SJSA1 (cell line): ENCODE measurements around the gene METRNL. TPM values are rescaled to one million over a fixed set of nuclear protein-coding genes. Genes with fewer than 3 reads are reported as not detected.

ENCODE experiments used
- DNase-seq, 2 experiments: peaks; one replicate each; pipeline ENCODE4 v3.0.0-alpha.2; 2015 to 2020; ENCODE audit warnings: low spot score in 2 of 2, low read depth in 1 of 2
- H3K27ac ChIP-seq: fragments of 250-450 bp; sonication (Bioruptor Pico); 2 replicates; pipeline ENCODE4 v1.5.1; 2020; ENCODE audit warnings: mild to moderate bottlenecking, moderate library complexity
- H3K27me3 ChIP-seq: fragments of 250-450 bp; sonication (Bioruptor Pico); replicated peaks from 2 replicates; pipeline ENCODE4 v1.5.1; 2020; ENCODE audit warnings: mild to moderate bottlenecking, moderate library complexity
- H3K36me3 ChIP-seq: fragments of 250-450 bp; sonication (Bioruptor Pico); 2 replicates; pipeline ENCODE4 v1.5.1; 2020; ENCODE audit warnings: mild to moderate bottlenecking
- H3K4me1 ChIP-seq: fragments of 250-450 bp; sonication (Bioruptor Pico); replicated peaks from 2 replicates; pipeline ENCODE4 v1.6.1; 2021; ENCODE audit warnings: mild to moderate bottlenecking
- H3K4me3 ChIP-seq: fragments of 250-450 bp; sonication (Bioruptor Pico); 2 replicates; pipeline ENCODE4 v1.5.1; 2020; ENCODE audit warnings: mild to moderate bottlenecking
- H3K9me3 ChIP-seq: fragments of 250-450 bp; sonication (Bioruptor Pico); replicated peaks from 2 replicates; pipeline ENCODE4 v1.5.1; 2020; ENCODE audit warnings: mild to moderate bottlenecking
- total RNA-seq: library from RNA; depleted of rRNA; stranded (reverse); fragments of >200 nt; shearing (Covaris generic); gene quantifications from 2 replicates; pipeline ENCODE4 v1.2.3, GENCODE V29; 2014

METRNL gene
- total RNA-seq, 1 experiment from 2014 or later: 128 TPM

DNA sequence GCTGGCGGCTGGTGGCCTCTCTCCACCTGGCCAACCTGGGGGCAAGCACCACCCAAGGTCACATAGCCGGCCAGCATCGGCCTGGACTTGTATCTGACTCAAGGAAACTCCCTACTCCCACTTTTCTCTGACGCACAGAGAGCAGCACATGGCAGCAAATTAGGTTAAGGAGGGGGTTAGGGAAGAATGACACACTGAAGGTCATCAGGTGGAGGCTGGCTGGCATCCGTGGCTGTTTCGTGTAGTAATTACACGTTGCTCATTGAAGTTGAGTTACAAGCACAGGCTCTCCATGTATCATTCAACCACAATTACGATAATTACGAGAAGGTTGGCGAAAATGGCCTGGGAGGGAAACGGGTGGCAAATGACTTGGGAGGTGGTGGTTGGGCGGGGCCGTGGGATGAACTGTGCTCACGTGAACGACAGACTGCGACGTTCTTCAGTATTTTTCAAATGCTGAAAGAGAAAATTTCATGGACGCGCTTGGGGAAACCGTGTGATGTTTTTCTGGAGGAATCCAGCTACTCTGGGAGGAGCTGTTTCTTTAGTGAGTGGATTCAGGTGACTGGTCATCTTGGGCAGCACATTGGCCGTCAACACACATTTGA lies 4.0 kb upstream of the METRNL start:
- Histone ChIP-seq H3K36me3 (0 out of 2 replicates have a peak, but pooled peaks cover 3% of the 10 kb centered on the region), H3K27ac (no peak overlapping the region), H3K4me3 (no peak overlapping the region), H3K9me3 (no peaks in the 10 kb centered on the region), H3K27me3 (0 out of 2 replicates have a peak, but pooled peaks cover 2% of the 10 kb centered on the region), H3K4me1 (peaks cover 18% of the 10 kb centered on the region)
- DNase-seq: no peak

DNA sequence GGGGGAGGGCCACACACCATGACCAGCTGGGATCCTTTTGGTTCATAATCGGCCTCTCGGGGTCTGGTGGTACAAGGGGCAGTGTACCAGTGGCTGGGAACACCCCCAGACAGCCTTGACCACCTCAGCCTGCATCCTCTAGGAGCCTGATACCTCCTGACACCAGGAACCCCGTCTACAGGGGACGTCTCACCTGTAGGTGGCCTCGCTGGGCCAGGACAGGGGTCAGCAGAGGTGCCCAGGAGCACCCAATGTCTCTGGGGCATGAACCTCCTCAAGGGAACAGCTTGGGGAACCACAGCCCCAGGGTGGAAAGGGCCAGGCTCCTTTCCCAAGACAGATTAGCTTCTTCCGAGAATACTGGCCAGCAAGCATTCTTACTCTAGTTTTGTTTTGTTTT lies 2.5 kb upstream of the METRNL start:
- no peaks in the 10 kb centered on the region for H3K9me3 ChIP-seq
- no peak overlapping the region for H3K4me3 ChIP-seq
- H3K27me3 ChIP-seq: 0 out of 2 replicates have a peak, but pooled peaks cover 2% of the 10 kb centered on the region
- H3K4me1 ChIP-seq: peaks cover 29% of the 10 kb centered on the region
- no peak for DNase-seq
- H3K36me3 ChIP-seq: peaks cover 13% of the 10 kb centered on the region
- no peak overlapping the region for H3K27ac ChIP-seq

DNA sequence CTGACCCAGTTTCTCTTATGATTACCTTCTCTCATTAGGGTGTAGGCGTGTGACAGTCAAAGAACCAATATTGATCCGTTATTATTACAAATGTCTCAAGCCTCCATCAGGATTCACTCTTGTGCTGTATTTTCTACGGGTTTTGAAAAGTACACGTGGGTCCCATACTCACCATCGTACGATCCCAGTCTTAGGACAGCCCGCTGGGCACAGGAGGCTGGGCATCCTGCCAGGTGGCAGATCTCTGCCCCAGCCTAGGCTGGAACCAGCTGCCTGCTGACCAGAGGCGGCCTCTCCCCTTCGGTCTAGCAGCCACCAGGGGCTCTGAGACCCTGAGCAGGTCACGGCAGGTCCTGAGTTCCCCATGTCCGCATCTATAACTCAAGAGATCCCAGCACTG lies 2.0 kb upstream of the METRNL start:
- 0 out of 2 replicates have a peak, but pooled peaks cover 2% of the 10 kb centered on the region for H3K27me3 ChIP-seq
- H3K4me3 ChIP-seq: no peak overlapping the region
- peaks cover 18% of the 10 kb centered on the region for H3K36me3 ChIP-seq
- no peaks in the 10 kb centered on the region for H3K9me3 ChIP-seq
- H3K27ac ChIP-seq: no peak overlapping the region
- no peak for DNase-seq
- peaks cover 34% of the 10 kb centered on the region for H3K4me1 ChIP-seq

DNA sequence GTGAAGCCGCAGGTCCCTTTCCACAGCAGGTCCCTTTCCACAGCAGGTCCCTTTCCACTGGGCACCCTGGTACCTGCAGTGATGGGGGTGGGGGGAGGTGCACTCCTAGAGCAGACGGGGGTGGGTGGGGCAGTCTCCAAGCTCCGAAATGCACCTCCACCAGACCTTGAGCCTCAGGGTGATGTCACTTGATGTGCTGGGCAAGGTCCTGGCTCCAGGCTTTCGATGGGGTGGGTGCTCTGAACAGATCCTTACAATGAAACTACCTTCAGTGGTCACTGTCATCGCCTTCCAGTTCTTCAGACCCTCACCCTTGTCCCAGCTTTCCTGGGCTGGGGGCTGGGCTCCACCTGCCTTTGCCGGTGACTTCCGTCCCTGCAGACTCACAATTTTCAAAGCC lies 1.5 kb upstream of the METRNL start:
- H3K36me3 ChIP-seq: peaks cover 23% of the 10 kb centered on the region
- peaks cover 39% of the 10 kb centered on the region for H3K4me1 ChIP-seq
- H3K27me3 ChIP-seq: 0 out of 2 replicates have a peak, but pooled peaks cover 2% of the 10 kb centered on the region
- H3K4me3 ChIP-seq: no peak overlapping the region
- DNase-seq: no peak
- H3K9me3 ChIP-seq: no peaks in the 10 kb centered on the region
- H3K27ac ChIP-seq: no peak overlapping the region

DNA sequence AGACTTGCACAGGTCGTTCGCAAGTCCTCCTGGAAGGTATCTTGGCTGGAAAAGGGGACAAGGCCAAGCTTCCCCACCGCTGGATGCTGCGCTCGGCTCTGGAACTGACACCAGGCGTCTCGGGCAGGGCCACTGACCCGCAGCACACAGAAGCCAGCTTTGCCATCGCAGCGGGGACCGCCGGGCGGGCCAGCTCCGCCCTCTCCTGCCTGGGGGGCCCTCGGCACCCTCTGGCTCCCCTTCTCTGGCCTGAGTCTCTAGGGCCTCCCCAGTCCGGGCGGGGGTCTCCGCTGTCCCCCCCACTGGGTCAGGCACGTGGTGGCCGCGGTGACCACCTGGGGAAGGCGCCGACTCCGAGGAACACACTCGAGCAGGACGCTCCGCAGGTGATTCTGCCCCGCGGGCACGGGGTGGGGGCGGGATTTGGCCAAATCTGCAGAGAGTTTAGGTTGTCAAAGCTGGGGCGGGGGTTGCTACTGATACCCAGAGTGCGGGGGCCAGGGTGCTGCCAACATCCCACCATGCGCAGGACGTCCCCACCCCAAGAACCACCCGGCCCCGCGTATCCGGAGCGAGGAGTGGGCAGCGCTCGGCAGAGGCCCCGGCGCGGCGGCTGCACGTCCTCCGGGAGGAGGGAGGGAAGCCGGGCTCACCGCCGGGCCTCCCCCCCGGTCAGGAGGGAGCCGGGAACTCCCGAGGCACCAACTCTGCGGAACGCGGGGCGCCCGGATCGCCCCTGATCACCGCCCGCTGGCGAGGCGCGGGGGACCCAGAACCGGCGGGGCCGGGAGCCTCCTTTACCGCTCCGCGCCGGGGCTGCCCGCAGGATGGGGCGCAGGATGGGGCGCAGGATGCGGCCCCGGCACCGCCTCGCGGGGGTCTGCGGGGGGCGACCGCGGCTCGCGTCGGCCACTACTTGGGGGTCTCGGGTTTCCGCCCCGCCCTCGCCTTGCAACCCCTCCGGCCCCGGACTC lies 744 bp upstream of the METRNL start:
- no peaks in the 10 kb centered on the region for H3K9me3 ChIP-seq
- 0 out of 2 replicates have a peak, but pooled peaks cover 2% of the 10 kb centered on the region for H3K27me3 ChIP-seq
- peak in 1 of 2 experiments; percentile 30 for DNase-seq
- H3K36me3 ChIP-seq: peaks cover 27% of the 10 kb centered on the region
- H3K4me1 ChIP-seq: peaks cover 41% of the 10 kb centered on the region
- H3K4me3 ChIP-seq: peak overlapping the region; percentile 90
- no peak overlapping the region for H3K27ac ChIP-seq

DNA sequence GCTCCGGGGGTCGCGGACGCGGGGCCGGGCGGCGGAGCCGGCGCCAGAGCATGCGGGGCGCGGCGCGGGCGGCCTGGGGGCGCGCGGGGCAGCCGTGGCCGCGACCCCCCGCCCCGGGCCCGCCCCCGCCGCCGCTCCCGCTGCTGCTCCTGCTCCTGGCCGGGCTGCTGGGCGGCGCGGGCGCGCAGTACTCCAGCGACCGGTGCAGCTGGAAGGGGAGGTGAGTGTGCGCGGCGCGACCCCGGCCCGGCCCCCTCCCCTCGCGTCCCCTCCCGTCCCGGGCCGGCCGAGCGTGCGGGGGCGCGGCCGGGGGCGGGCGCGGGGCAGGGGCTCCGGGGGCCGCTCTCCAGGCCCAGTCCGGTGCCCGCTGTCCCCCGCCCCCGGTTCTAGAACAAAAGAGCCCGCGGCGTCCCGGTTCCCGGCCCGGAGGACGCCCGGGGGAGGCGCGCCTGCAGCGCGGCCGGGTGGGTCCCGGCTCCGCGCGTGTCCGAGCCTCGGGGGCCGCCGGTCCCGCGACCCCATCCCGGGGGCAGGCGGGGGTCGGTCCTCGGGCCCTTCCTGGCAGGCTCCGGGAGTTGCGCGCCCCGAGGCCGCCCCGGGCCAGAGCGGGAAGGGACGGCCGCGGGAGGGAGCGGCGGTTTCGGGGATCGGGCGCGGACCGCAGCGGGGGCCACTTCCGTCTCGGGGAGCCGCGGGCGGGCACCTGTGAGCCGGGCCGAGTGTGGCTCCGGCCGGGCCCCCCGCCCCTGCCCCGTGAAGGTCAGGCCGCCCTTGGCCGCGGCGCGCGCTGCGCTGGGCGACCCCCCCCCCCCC lies 563 bp downstream of the METRNL start:
- H3K4me1 ChIP-seq: peaks cover 50% of the 10 kb centered on the region
- DNase-seq: no peak
- peak overlapping the region; percentile 90 for H3K4me3 ChIP-seq
- H3K27me3 ChIP-seq: 0 out of 2 replicates have a peak, but pooled peaks cover 2% of the 10 kb centered on the region
- peaks cover 35% of the 10 kb centered on the region for H3K36me3 ChIP-seq
- H3K27ac ChIP-seq: no peak overlapping the region
- H3K9me3 ChIP-seq: no peaks in the 10 kb centered on the region

DNA sequence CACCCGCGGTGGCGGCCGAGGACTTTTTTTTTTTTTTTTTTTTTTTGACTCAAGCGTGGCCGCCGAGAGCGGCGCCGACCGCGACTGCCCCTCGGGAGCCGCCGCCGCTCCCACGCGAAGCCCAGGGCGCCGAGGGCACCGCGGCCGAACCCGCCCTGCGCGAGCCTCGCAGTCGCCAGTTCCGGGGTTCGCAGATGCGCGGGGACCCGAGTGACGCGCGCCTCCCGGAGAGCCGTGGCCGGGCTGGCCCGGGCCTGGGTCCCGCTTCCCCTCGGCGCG lies 1.1 kb downstream of the METRNL start:
- no peak for DNase-seq
- H3K4me3 ChIP-seq: peak overlapping the region; percentile 90
- peaks cover 41% of the 10 kb centered on the region for H3K36me3 ChIP-seq
- H3K4me1 ChIP-seq: peaks cover 54% of the 10 kb centered on the region
- no peaks in the 10 kb centered on the region for H3K9me3 ChIP-seq
- no peak overlapping the region for H3K27ac ChIP-seq
- 0 out of 2 replicates have a peak, but pooled peaks cover 2% of the 10 kb centered on the region for H3K27me3 ChIP-seq

DNA sequence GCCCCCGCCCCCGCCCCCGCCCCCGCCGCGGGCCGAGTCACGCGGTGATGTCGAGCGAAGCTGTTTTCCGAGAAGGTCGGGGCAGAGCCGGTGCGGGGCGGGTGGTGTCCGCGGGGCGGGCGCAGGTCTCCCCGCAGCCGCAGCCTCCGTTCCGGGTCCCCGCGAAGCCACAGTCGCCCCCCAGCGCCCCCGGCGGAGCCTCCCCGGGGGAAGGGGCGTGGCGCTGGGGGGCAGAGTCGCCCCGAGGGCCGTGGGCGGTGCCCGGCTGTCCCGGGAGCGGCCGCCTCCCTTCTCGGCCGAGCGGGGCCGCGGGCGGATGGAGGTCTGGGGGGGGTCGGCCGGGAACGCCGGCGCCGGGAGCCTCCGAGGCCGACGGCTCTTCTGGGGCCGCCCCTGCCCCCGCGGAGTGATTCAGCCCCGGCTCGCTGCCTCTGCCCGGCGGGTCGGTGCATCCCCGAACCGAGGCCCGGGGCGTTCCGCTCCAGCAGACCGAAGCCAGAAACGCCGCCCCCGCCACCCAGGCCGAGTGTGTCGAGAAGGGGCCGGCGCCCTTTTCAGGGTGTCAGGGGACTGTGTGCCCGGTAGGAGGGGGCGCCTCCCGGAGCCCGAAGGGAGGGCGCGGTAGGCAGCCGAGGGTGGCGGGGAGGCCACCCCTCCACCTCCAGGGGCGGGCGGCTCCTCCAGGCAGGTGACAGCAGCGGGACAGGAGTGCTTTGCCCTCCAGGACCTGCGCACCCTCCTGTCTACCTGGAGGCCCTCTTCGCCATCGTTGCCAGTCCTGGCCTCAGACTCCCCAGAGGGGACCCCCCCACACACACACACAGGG lies 1.7 kb downstream of the METRNL start:
- peak overlapping the region; percentile 90 for H3K4me3 ChIP-seq
- peaks cover 56% of the 10 kb centered on the region for H3K4me1 ChIP-seq
- H3K36me3 ChIP-seq: peaks cover 46% of the 10 kb centered on the region
- DNase-seq: peak in 1 of 2 experiments; percentile 52
- 0 out of 2 replicates have a peak, but pooled peaks cover 2% of the 10 kb centered on the region for H3K27me3 ChIP-seq
- H3K27ac ChIP-seq: no peak overlapping the region
- no peaks in the 10 kb centered on the region for H3K9me3 ChIP-seq

DNA sequence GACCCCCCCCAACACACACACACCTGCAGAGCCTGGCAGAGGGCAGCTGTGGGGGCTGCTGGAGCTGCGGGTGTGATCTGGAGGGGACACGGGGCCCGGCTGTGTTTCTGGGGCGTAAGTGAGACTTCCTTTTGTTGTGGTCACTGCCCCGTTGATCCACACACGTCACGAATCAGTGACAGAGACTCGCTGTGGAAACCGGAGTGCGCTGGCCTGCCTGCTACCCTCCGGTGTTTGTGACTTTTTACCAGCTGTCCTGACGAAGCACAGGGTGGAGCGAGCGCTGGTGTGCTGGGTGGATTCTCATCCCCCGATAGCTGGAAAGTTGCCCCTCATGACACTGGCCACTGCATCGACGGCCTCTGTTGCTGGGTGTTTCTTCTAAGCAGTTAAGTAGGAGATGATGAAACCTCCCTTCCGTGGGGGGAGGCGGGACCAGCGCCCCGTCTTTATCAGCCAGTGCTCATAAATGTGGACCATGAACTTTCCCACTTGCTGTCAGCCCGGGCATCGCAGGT lies 2.3 kb downstream of the METRNL start:
- H3K36me3 ChIP-seq: peaks cover 53% of the 10 kb centered on the region
- H3K27ac ChIP-seq: no peak overlapping the region
- peaks cover 56% of the 10 kb centered on the region for H3K4me1 ChIP-seq
- H3K4me3 ChIP-seq: peak overlapping the region; percentile 90
- DNase-seq: no peak
- no peaks in the 10 kb centered on the region for H3K9me3 ChIP-seq
- 0 out of 2 replicates have a peak, but pooled peaks cover 2% of the 10 kb centered on the region for H3K27me3 ChIP-seq

DNA sequence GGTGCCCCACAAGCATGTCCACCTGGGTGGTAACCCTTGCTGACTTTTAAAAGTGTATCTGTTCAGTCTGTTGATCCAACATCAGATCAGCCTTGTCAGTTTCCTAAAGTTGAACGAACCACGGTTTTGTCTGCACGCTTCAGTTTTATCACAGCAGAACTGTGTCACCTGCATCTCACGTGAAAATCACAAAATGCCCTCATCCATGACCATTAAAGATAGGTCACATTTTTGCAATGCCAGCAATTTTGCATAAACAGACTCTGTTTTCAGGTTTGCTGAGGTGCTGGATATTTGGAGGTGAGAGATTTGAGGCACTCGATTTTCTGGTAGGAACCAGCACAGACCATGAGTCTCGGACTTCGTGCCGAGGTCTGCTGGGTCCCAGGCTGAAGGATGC lies 3.0 kb downstream of the METRNL start:
- Histone ChIP-seq H3K27ac (0 out of 2 replicates have a peak overlapping the region, but pooled peaks have one; percentile 71), H3K4me3 (no peak overlapping the region), H3K36me3 (peaks cover 60% of the 10 kb centered on the region), H3K27me3 (0 out of 2 replicates have a peak, but pooled peaks cover 2% of the 10 kb centered on the region), H3K4me1 (peaks cover 56% of the 10 kb centered on the region), H3K9me3 (no peaks in the 10 kb centered on the region)
- DNase-seq: no peak

DNA sequence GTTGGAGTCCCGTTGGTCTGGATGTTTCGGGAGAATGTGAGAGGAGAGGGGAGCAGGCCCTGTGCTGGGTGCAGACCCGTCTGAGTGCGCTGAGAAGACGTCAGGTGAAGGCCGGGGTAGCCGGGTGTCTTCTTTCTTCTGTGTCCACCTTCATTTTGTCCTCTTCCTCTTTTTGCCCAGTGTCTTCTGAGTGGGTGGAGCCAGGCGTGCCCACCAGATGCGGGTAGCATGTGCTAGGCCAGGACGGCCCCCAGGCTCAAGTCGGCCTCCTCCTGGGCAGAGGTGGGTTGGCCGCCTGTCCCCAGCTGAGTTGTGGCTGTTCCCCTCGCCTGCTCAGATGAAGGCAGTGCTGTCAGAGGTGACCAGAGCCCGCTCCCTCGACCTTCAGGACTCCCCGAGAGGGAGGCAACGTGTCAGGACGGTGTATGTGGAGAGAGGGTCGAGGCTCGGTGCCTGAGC lies 3.5 kb downstream of the METRNL start:
- no peak for DNase-seq
- Histone ChIP-seq H3K27ac (peak overlapping the region; percentile 71), H3K36me3 (peaks cover 65% of the 10 kb centered on the region), H3K4me1 (peaks cover 56% of the 10 kb centered on the region), H3K9me3 (no peaks in the 10 kb centered on the region), H3K27me3 (0 out of 2 replicates have a peak, but pooled peaks cover 2% of the 10 kb centered on the region), H3K4me3 (no peak overlapping the region)

DNA sequence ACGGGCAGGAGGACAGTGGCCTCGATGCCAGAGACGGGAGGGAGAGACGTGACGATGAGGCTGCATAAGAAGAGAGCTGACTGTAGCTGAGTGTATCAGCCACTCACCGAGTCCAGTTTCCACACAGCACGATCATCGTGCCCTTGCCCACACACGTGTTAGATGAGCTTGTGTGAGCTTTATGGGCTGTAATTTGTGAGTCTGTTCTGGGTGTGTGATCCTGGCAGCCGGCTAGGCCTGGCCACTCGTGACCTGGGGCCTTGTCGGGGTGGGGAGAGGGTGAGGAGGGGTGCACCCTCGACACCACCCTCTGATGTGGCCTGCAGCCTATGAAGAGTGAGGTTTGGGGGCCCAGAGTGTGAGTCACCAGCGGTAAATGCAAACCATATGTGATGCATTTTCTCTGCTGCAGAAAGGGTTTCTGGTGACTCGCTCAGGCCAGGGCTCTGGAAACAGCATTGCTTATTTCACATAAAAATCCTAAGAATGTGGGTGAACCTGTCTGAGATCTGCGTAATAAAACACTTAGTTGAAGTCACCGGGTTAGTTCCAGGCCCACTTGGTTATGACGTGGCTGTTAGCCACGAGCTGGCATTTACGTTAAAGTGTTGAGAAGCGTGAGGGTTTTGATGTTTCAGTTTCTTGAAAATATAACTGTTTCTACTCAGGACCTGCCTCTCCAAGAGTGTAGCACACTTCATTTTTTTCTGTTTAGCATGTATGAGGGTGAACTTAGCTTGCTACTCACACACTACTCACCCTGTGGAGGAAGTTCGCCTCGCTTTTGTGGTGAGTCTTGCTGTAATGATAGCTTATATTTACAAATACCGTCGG lies 4.2 kb downstream of the METRNL start:
- DNase-seq: peak; percentile 96 to 99
- Histone ChIP-seq H3K36me3 (peaks cover 71% of the 10 kb centered on the region), H3K27ac (peak overlapping the region; percentile 71), H3K27me3 (0 out of 2 replicates have a peak, but pooled peaks cover under 1% of the 10 kb centered on the region), H3K4me1 (peaks cover 53% of the 10 kb centered on the region), H3K9me3 (no peaks in the 10 kb centered on the region), H3K4me3 (no peak overlapping the region)
